NB4 (cell line): Measurements from ENCODE around the gene CRYAB.
A peak's percentile ranks its signal among the peaks of the same experiment; 100 is the strongest.
"Not testable (repeated sequence)": the region's sequence is repeated elsewhere in the genome, so short reads cannot be mapped to it uniquely, and the experiment has no call there.

Experiments used
- DNase-seq: peaks from one replicate; pipeline ENCODE4 v3.0.0; 2010; ENCODE audit warnings: low read depth
- H3K4me3 ChIP-seq: one replicate; pipeline ENCODE4 v1.5.1; 2011; ENCODE audit warnings: mild to moderate bottlenecking, low read depth, low read length, moderate library complexity
- CTCF ChIP-seq: IDR thresholded peaks from one replicate; pipeline ENCODE4 v1.5.1; 2012; ENCODE audit warnings: low read depth, low read length
- MAX ChIP-seq: IDR thresholded peaks from 2 replicates; pipeline ENCODE4 v1.6.1; 2011; ENCODE audit warnings: low read depth, low read length
- MYC ChIP-seq: IDR thresholded peaks from 2 replicates; pipeline ENCODE4 v1.6.1; 2011; ENCODE audit warnings: low read depth, low read length
- POLR2A ChIP-seq: IDR thresholded peaks from 2 replicates; pipeline ENCODE4 v1.6.1; 2011; ENCODE audit warnings: mild to moderate bottlenecking; ENCODE audit not compliant: insufficient read length; ENCODE audit errors: extremely low read depth

Gene CRYAB

GRCh38 chr11:111937461-111937769 is 25.8 kb upstream of the CRYAB start:
- no peak for TF ChIP-seq CTCF
- no peak for TF ChIP-seq MAX
- no peak for TF ChIP-seq MYC
- no peak for TF ChIP-seq POLR2A
- no peak for DNase-seq

GRCh38 chr11:111936040-111936540 is 24.5 kb upstream of the CRYAB start:
- DNase-seq = no peak
- H3K4me3 ChIP-seq = peak overlapping the region; percentile 62
- TF ChIP-seq MYC = no peak
- TF ChIP-seq POLR2A = no peak
- no peak for TF ChIP-seq CTCF
- no peak for TF ChIP-seq MAX

More at GRCh38 chr11:111937461-111937769, 25.8 kb upstream of the CRYAB start:
- H3K4me3 ChIP-seq = peak overlapping the region; percentile 62

- H3K4me3 ChIP-seq = peak overlapping the region; percentile 62
- DNase-seq = peak; percentile 70
- TF ChIP-seq MAX = no peak
- TF ChIP-seq MYC = no peak
- no peak for TF ChIP-seq POLR2A
- no peak for TF ChIP-seq CTCF
These were observed 23.9 kb upstream of the CRYAB start for GRCh38 chr11:111935317-111936039.

GRCh38 chr11:111934306-111934705 is 22.7 kb upstream of the CRYAB start:
- no peak for DNase-seq
- TF ChIP-seq POLR2A = no peak
- TF ChIP-seq MAX = no peak
- TF ChIP-seq MYC = no peak
- no peak for TF ChIP-seq CTCF
- H3K4me3 ChIP-seq = no peak overlapping the region

- no peak overlapping the region for H3K4me3 ChIP-seq
- no peak for TF ChIP-seq MAX
- DNase-seq = no peak
These were observed 22.3 kb upstream of the CRYAB start for GRCh38 chr11:111933872-111934271.

- H3K4me3 ChIP-seq, DNase-seq: not testable (repeated sequence)
These were observed 21.6 kb upstream of the CRYAB start for GRCh38 chr11:111933176-111933575.

- no peak overlapping the region for H3K4me3 ChIP-seq
- TF ChIP-seq CTCF (no peak), MYC (no peak), MAX (no peak), POLR2A (no peak)
- no peak for DNase-seq
These were observed 21.0 kb upstream of the CRYAB start for GRCh38 chr11:111932611-111932950.
